ENCODE results near the gene SLC9A5. TPM values are rescaled to one million over a fixed set of nuclear protein-coding genes. Genes with fewer than 3 reads are reported as not detected.

The SLC9A5 gene
- total and polyA plus RNA-seq, 9 of the 15 experiments (the other 6 are each of a cell fraction or from before 2014, with no cell fraction given), result 0.06 to 3.1 (median 1.2) TPM

- TF ChIP-seq, protein P1, sequence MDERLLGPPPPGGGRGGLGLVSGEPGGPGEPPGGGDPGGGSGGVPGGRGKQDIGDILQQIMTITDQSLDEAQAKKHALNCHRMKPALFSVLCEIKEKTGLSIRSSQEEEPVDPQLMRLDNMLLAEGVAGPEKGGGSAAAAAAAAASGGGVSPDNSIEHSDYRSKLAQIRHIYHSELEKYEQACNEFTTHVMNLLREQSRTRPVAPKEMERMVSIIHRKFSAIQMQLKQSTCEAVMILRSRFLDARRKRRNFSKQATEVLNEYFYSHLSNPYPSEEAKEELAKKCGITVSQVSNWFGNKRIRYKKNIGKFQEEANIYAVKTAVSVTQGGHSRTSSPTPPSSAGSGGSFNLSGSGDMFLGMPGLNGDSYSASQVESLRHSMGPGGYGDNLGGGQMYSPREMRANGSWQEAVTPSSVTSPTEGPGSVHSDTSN (CRISPR knock-in tag; IDR thresholded peaks at IDR 0.05; ENCODE audit: low read depth), result no peak
- TF ChIP-seq, protein P1 (tag; conservative IDR thresholded peaks at IDR 0.05; ENCODE audit: low read depth), result peak; percentile 51
- TF ChIP-seq EHMT2 (IDR thresholded peaks at IDR 0.05) (0 out of 2 replicates have a peak, but pooled peaks have one; percentile 19), NKRF (IDR thresholded peaks at IDR 0.05; ENCODE audit: borderline replicate concordance) (no peak), ARNT (IDR thresholded peaks at IDR 0.05) (no peak), ZNF3 (CRISPR knock-in tag; IDR thresholded peaks at IDR 0.05) (no peak)
- TF ChIP-seq, protein P2, sequence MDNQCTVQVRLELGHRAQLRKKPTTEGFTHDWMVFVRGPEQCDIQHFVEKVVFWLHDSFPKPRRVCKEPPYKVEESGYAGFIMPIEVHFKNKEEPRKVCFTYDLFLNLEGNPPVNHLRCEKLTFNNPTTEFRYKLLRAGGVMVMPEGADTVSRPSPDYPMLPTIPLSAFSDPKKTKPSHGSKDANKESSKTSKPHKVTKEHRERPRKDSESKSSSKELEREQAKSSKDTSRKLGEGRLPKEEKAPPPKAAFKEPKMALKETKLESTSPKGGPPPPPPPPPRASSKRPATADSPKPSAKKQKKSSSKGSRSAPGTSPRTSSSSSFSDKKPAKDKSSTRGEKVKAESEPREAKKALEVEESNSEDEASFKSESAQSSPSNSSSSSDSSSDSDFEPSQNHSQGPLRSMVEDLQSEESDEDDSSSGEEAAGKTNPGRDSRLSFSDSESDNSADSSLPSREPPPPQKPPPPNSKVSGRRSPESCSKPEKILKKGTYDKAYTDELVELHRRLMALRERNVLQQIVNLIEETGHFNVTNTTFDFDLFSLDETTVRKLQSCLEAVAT (IDR thresholded peaks at IDR 0.05), result 0 out of 4 replicates have a peak, but pooled peaks of 1 of the 2 experiments have one; percentile 22
- TF ChIP-seq, protein P3, sequence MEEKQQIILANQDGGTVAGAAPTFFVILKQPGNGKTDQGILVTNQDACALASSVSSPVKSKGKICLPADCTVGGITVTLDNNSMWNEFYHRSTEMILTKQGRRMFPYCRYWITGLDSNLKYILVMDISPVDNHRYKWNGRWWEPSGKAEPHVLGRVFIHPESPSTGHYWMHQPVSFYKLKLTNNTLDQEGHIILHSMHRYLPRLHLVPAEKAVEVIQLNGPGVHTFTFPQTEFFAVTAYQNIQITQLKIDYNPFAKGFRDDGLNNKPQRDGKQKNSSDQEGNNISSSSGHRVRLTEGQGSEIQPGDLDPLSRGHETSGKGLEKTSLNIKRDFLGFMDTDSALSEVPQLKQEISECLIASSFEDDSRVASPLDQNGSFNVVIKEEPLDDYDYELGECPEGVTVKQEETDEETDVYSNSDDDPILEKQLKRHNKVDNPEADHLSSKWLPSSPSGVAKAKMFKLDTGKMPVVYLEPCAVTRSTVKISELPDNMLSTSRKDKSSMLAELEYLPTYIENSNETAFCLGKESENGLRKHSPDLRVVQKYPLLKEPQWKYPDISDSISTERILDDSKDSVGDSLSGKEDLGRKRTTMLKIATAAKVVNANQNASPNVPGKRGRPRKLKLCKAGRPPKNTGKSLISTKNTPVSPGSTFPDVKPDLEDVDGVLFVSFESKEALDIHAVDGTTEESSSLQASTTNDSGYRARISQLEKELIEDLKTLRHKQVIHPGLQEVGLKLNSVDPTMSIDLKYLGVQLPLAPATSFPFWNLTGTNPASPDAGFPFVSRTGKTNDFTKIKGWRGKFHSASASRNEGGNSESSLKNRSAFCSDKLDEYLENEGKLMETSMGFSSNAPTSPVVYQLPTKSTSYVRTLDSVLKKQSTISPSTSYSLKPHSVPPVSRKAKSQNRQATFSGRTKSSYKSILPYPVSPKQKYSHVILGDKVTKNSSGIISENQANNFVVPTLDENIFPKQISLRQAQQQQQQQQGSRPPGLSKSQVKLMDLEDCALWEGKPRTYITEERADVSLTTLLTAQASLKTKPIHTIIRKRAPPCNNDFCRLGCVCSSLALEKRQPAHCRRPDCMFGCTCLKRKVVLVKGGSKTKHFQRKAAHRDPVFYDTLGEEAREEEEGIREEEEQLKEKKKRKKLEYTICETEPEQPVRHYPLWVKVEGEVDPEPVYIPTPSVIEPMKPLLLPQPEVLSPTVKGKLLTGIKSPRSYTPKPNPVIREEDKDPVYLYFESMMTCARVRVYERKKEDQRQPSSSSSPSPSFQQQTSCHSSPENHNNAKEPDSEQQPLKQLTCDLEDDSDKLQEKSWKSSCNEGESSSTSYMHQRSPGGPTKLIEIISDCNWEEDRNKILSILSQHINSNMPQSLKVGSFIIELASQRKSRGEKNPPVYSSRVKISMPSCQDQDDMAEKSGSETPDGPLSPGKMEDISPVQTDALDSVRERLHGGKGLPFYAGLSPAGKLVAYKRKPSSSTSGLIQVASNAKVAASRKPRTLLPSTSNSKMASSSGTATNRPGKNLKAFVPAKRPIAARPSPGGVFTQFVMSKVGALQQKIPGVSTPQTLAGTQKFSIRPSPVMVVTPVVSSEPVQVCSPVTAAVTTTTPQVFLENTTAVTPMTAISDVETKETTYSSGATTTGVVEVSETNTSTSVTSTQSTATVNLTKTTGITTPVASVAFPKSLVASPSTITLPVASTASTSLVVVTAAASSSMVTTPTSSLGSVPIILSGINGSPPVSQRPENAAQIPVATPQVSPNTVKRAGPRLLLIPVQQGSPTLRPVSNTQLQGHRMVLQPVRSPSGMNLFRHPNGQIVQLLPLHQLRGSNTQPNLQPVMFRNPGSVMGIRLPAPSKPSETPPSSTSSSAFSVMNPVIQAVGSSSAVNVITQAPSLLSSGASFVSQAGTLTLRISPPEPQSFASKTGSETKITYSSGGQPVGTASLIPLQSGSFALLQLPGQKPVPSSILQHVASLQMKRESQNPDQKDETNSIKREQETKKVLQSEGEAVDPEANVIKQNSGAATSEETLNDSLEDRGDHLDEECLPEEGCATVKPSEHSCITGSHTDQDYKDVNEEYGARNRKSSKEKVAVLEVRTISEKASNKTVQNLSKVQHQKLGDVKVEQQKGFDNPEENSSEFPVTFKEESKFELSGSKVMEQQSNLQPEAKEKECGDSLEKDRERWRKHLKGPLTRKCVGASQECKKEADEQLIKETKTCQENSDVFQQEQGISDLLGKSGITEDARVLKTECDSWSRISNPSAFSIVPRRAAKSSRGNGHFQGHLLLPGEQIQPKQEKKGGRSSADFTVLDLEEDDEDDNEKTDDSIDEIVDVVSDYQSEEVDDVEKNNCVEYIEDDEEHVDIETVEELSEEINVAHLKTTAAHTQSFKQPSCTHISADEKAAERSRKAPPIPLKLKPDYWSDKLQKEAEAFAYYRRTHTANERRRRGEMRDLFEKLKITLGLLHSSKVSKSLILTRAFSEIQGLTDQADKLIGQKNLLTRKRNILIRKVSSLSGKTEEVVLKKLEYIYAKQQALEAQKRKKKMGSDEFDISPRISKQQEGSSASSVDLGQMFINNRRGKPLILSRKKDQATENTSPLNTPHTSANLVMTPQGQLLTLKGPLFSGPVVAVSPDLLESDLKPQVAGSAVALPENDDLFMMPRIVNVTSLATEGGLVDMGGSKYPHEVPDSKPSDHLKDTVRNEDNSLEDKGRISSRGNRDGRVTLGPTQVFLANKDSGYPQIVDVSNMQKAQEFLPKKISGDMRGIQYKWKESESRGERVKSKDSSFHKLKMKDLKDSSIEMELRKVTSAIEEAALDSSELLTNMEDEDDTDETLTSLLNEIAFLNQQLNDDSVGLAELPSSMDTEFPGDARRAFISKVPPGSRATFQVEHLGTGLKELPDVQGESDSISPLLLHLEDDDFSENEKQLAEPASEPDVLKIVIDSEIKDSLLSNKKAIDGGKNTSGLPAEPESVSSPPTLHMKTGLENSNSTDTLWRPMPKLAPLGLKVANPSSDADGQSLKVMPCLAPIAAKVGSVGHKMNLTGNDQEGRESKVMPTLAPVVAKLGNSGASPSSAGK (IDR thresholded peaks at IDR 0.05), result 0 out of 2 replicates have a peak, but pooled peaks have one; percentile 30
Measured at GRCh38 chr16:67311607-67312488, 63.1 kb downstream of the SLC9A5 start (continued).

All from K562 (cell line).